ENCODE measurements around the gene ELMO3.

GRCh38 chr16:67177743-67178699 lies 20.9 kb upstream of the ELMO3 start:
- TF ChIP-seq HOXA3 (CRISPR knock-in tag; IDR thresholded peaks at IDR 0.05) = peak; percentile 84
- no peak for TF ChIP-seq CEBPB (IDR thresholded peaks at IDR 0.05; ENCODE audit: borderline replicate concordance, low read depth, low read length)
- peak; percentile 77 for TF ChIP-seq BCL3 (CRISPR knock-in tag; IDR thresholded peaks at IDR 0.05)
- no peak for TF ChIP-seq SUZ12 (IDR thresholded peaks at IDR 0.05; ENCODE audit: low read depth, low read length)
- peak; percentile 82; the same call in 1 of the 2 replicates for TF ChIP-seq MEIS2 (CRISPR knock-in tag; IDR thresholded peaks at IDR 0.05)
- peak; percentile 67; the same call in 1 of the 2 replicates for TF ChIP-seq EED (CRISPR knock-in tag; IDR thresholded peaks at IDR 0.05)
- TF ChIP-seq THRA (CRISPR knock-in tag; IDR thresholded peaks at IDR 0.05; ENCODE audit: borderline replicate concordance) = no peak
- 0 out of 4 replicates have a peak, but pooled peaks of 1 of the 2 experiments have one; percentile 32 for TF ChIP-seq POLR2A (IDR thresholded peaks at IDR 0.05; ENCODE audit: insufficient read depth in 1 of 2, low read depth in 2 of 2, low read length in 2 of 2)
- no peak for TF ChIP-seq GTF2F1 (IDR thresholded peaks at IDR 0.05; ENCODE audit: low read length)
- no peak for TF ChIP-seq ZNF230 (CRISPR knock-in tag; IDR thresholded peaks at IDR 0.05)

All from HepG2 (cell line).